Endothelial cell of umbilical vein (primary cell): ENCODE measurements around the gene PLXDC2. TPM values are rescaled to one million over a fixed set of nuclear protein-coding genes. Genes with fewer than 3 reads are reported as not detected.

ENCODE experiments used
- BruUV-seq: library from RNA; stranded (reverse); fragments of 400-500 nt; replicated peaks from 2 replicates; lab custom pipeline; 2021; lab: Mats Ljungman, UMichigan
- CTCF ChIA-PET: fragments of 300-600, 350-600 bp; sonication (Branson Sonifier 250); formaldehyde crosslinking; loops from one replicate; lab custom pipeline; 2021; ENCODE audit warnings: antibody characterized with exemption, inconsistent platforms; lab: Charles Lee
- POLR2A ChIA-PET: fragments of 300-600, 350-600 bp; sonication (Branson Sonifier 250); formaldehyde crosslinking; loops from one replicate; lab custom pipeline; 2021; ENCODE audit warnings: antibody characterized with exemption, inconsistent platforms; lab: Charles Lee
- DNase-seq: peaks from one replicate; pipeline ENCODE4 v3.0.0-alpha.2; 2011; ENCODE audit warnings: low read depth, low spot score
- FAIRE-seq: peaks from 2 replicates; lab custom pipeline; 2011; peaks lifted over from hg19 to GRCh38; lab: Jason Lieb, UNC
- H2AFZ ChIP-seq: 2 replicates; pipeline ENCODE4 v1.6.0; 2012; ENCODE audit warnings: low read depth, low read length, control low read depth, inconsistent platforms
- H3K27ac ChIP-seq: 2 replicates; pipeline ENCODE4 v1.5.1; 2011; ENCODE audit warnings: low read depth, mild to moderate bottlenecking, control low read depth, low read length, moderate library complexity; ENCODE audit not compliant: insufficient read depth
- H3K27me3 ChIP-seq, 2 experiments: 2 replicates each; pipeline versions ENCODE4 v1.6.0 to v1.6.1; 2011; ENCODE audit warnings: low read length in 2 of 2, mixed read lengths in 1 of 2; ENCODE audit not compliant: control insufficient read depth in 2 of 2, insufficient read depth in 2 of 2
- H3K36me3 ChIP-seq, 2 experiments: 2 replicates in 1 of 2; 3 replicates in 1 of 2; pipeline ENCODE4 v1.5.1; 2011; ENCODE audit warnings: low read length in 2 of 2, mild to moderate bottlenecking in 1 of 2, moderate library complexity in 1 of 2; ENCODE audit not compliant: control insufficient read depth in 2 of 2, insufficient read depth in 2 of 2; ENCODE audit errors: extremely low read depth in 1 of 2
- H3K4me1 ChIP-seq: 3 replicates; pipeline ENCODE4 v1.5.1; 2011; ENCODE audit warnings: mild to moderate bottlenecking, low read length; ENCODE audit not compliant: control insufficient read depth, insufficient read depth; ENCODE audit errors: extremely low read depth
- H3K4me2 ChIP-seq: 2 replicates; pipeline ENCODE4 v1.6.1; 2011; ENCODE audit warnings: low read length, control low read depth, mixed read lengths; ENCODE audit not compliant: insufficient read depth
- H3K4me3 ChIP-seq, 3 experiments: fragments of 200-600 bp in 1 of 3; sonication (generic), shearing (Covaris generic) in 1 of 3; replicated peaks in 1 of 3; 2 replicates each; pipeline ENCODE4 v1.5.1; 2011 to 2016; ENCODE audit warnings: control low read depth in 3 of 3, low read length in 3 of 3, mild to moderate bottlenecking in 2 of 3, inconsistent platforms in 1 of 3, low read depth in 1 of 3, moderate library complexity in 1 of 3; ENCODE audit not compliant: insufficient read depth in 1 of 3
- H3K79me2 ChIP-seq: 2 replicates; pipeline ENCODE4 v1.6.0; 2012; ENCODE audit warnings: low read length, inconsistent platforms; ENCODE audit not compliant: control insufficient read depth, insufficient read depth
- H3K9ac ChIP-seq: replicated peaks from 2 replicates; pipeline ENCODE3; 2011; ENCODE audit warnings: low read length, control low read depth; ENCODE audit not compliant: insufficient read depth; ENCODE audit errors: extremely low read depth
- H3K9me1 ChIP-seq: replicated peaks from 3 replicates; pipeline ENCODE4 v1.6.0; 2011; ENCODE audit warnings: mild to moderate bottlenecking, low read length; ENCODE audit not compliant: control insufficient read depth, insufficient read depth; ENCODE audit errors: extremely low read depth
- H3K9me3 ChIP-seq: replicated peaks from 2 replicates; pipeline ENCODE4 v1.5.1; 2012; ENCODE audit warnings: low read length, inconsistent platforms; ENCODE audit not compliant: control insufficient read depth, insufficient read depth
- H4K20me1 ChIP-seq: replicated peaks from 2 replicates; pipeline ENCODE3; 2011; ENCODE audit warnings: mild to moderate bottlenecking, low read length; ENCODE audit not compliant: control insufficient read depth, insufficient read depth; ENCODE audit errors: extremely low read depth
- CTCF ChIP-seq, 2 donors: IDR thresholded peaks; 1 replicate in 1 of 2; 2 replicates in 1 of 2; pipeline ENCODE4 v1.5.1; 2011; ENCODE audit warnings: low read length in 2 of 2, mild to moderate bottlenecking in 2 of 2, moderate library complexity in 2 of 2, control low read depth in 1 of 2, inconsistent platforms in 1 of 2, low read depth in 1 of 2; ENCODE audit not compliant: insufficient read depth in 1 of 2; ENCODE audit errors: extremely low read depth in 1 of 2
- EZH2 ChIP-seq: IDR thresholded peaks from 2 replicates; pipeline ENCODE4 v1.6.1; 2012; ENCODE audit warnings: borderline replicate concordance, low read depth, mild to moderate bottlenecking, moderate library complexity, low read length, inconsistent platforms; ENCODE audit not compliant: severe bottlenecking
- FOS ChIP-seq: IDR thresholded peaks from 2 replicates; pipeline ENCODE4 v1.6.1; 2011; ENCODE audit warnings: mild to moderate bottlenecking, low read length, moderate library complexity, borderline replicate concordance; ENCODE audit not compliant: insufficient read depth
- GATA2 ChIP-seq: IDR thresholded peaks from 2 replicates; pipeline ENCODE4 v1.7.0; 2011; ENCODE audit warnings: low read depth, mild to moderate bottlenecking, moderate library complexity, mixed read lengths, low read length; ENCODE audit not compliant: insufficient read length, insufficient read depth
- JUN ChIP-seq: IDR thresholded peaks from 2 replicates; pipeline ENCODE4 v1.6.1; 2011; ENCODE audit warnings: borderline replicate concordance, low read depth; ENCODE audit not compliant: insufficient read length, insufficient read depth
- MYC ChIP-seq: IDR thresholded peaks from one replicate; pipeline ENCODE4 v1.6.1; 2011; ENCODE audit warnings: mild to moderate bottlenecking, low read depth, low read length
- POLR2A ChIP-seq: IDR thresholded peaks from 2 replicates; pipeline ENCODE4 v1.6.1; 2012; ENCODE audit warnings: low read depth, mild to moderate bottlenecking, control low read depth, low read length
- POLR2AphosphoS5 ChIP-seq: IDR thresholded peaks from 2 replicates; pipeline ENCODE4 v1.6.1; 2012; ENCODE audit warnings: low read depth, mild to moderate bottlenecking, control low read depth, low read length, moderate library complexity; ENCODE audit not compliant: insufficient read depth
- dilution Hi-C: fragments of 300-500 bp; cut with MboI; formaldehyde crosslinking; loops from one replicate; pipeline ENCODE4 v1.15.0; 2019; ENCODE audit warnings: low sequenced_read_pairs; ENCODE audit not compliant: extremely low pct_ligation_motif_present
- intact Hi-C: fragments of 100-400 bp; cut with micrococcal nuclease; formaldehyde crosslinking; loops from one replicate; pipeline ENCODE4 v1.10.0; 2022
- polyA plus RNA-seq, 4 experiments: library from polyadenylated mRNA; depleted of rRNA in 3 of 4; stranded (reverse) in 3 of 4; unstranded in 1 of 4; fragments of >200 nt; gene quantifications; 2 replicates each; pipeline versions ENCODE4 v1.2.1 to v1.2.3, GENCODE V29; 2011 to 2012; ENCODE audit warnings: missing spikeins in 1 of 4
- total RNA-seq: library from RNA; stranded (reverse); gene quantifications from 2 replicates; pipeline ENCODE4 v1.2.3, GENCODE V29; 2021
- TF ChIP-seq, protein P1 (sequence below): IDR thresholded peaks from 2 replicates; pipeline ENCODE4 v1.6.1; 2011; ENCODE audit not compliant: insufficient read depth, insufficient read length

PLXDC2 gene
- total and polyA plus RNA-seq, 2 donors (not counting 3 experiments of a cell fraction or from before 2014, with no cell fraction given) = 0.32 to 1.2 TPM

GRCh38 chr10:19789607-19790006 is 26.6 kb upstream of the PLXDC2 start:
- dilution Hi-C loops = no loop called here
- H3K4me3 ChIP-seq = no peak overlapping the region
- H4K20me1 ChIP-seq = no peaks in the 10 kb centered on the region
- H3K27ac ChIP-seq = no peak overlapping the region
- H3K9ac ChIP-seq = no peak overlapping the region
- intact Hi-C loops = no loop called here
- H3K4me1 ChIP-seq = no peaks in the 10 kb centered on the region
- no peak overlapping the region for H3K4me2 ChIP-seq
- H3K79me2 ChIP-seq = no peaks in the 10 kb centered on the region
- no peak overlapping the region for H2AFZ ChIP-seq
- no peaks in the 10 kb centered on the region for H3K27me3 ChIP-seq
- BruUV-seq = no TSS peak
- H3K36me3 ChIP-seq = no peaks in the 10 kb centered on the region
- DNase-seq (no peak), FAIRE-seq (no peak)
- TF ChIP-seq EZH2 (no peak), POLR2AphosphoS5 (no peak), CTCF (IDR thresholded peaks at IDR 0.05; ENCODE audit: extremely low read depth in 1 of 2, insufficient read depth in 1 of 2, low read depth in 1 of 2, low read length in 2 of 2) (no peak), GATA2 (no peak), FOS (no peak), JUN (no peak), POLR2A (no peak), MYC (no peak)
- TF ChIP-seq, protein P1, sequence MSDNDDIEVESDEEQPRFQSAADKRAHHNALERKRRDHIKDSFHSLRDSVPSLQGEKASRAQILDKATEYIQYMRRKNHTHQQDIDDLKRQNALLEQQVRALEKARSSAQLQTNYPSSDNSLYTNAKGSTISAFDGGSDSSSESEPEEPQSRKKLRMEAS = no peak
- no peaks in the 10 kb centered on the region for H3K9me3 ChIP-seq
- CTCF ChIA-PET = no interaction called here
- POLR2A ChIA-PET = no interaction called here
- no peaks in the 10 kb centered on the region for H3K9me1 ChIP-seq
